Esophagus squamous epithelium (tissue), 4 donors: ENCODE results near the gene RSAD2.

Source experiments
- POLR2A ChIP-seq, 4 donors: fragments of 450-650 bp; IDR thresholded peaks; one replicate each; pipeline ENCODE4 v1.6.1; 2017; ENCODE audit warnings: antibody characterized with exemption in 4 of 4, mild to moderate bottlenecking in 4 of 4, moderate library complexity in 3 of 4
- TF ChIP-seq, protein P1 (sequence below), 6 experiments: fragments of 450-650 bp in 4 of 6; fragments of 200-600 bp in 2 of 6; sonication (generic) in 2 of 6; IDR thresholded peaks; one replicate each; pipeline ENCODE4 v1.5.1; 2016 to 2019; ENCODE audit warnings: antibody characterized with exemption in 6 of 6, mild to moderate bottlenecking in 4 of 6, moderate library complexity in 4 of 6

DNA sequence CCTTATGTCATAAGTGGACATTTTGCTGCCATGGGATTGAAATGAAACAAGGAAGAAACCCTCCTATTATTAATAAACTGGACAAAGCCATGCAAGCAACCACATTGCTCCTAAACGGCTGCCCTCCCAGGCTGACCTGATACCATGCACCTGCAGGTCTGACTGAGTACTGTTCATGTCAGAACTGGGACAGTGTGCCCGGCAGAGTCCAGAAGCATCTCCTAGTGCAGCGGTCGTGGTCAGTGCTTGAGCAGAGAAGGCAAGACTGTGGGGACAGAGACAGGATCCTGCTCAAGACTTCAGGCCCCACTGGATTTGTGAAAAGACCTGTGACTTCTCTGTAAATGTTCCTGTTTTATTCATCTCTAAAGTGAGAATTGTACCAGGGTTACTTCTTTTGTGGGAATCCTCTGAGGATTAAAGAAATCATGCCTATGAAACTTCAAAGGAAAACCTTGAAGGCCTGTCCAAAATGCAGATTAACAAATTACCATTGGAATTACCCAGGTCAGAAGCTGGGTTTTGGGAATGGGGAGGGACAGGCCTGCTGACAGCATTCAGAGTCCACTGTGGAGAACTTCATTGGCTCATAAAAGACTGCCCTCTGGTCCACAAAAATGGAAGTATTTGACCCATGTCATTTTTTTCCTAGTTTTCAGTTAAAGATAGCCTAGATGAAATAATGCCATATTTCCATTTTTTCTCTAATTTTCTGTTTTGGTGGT is 53.5 kb downstream of the RSAD2 start:
- TF ChIP-seq POLR2A (IDR thresholded peaks at IDR 0.05), result no peak
- TF ChIP-seq, protein P1, sequence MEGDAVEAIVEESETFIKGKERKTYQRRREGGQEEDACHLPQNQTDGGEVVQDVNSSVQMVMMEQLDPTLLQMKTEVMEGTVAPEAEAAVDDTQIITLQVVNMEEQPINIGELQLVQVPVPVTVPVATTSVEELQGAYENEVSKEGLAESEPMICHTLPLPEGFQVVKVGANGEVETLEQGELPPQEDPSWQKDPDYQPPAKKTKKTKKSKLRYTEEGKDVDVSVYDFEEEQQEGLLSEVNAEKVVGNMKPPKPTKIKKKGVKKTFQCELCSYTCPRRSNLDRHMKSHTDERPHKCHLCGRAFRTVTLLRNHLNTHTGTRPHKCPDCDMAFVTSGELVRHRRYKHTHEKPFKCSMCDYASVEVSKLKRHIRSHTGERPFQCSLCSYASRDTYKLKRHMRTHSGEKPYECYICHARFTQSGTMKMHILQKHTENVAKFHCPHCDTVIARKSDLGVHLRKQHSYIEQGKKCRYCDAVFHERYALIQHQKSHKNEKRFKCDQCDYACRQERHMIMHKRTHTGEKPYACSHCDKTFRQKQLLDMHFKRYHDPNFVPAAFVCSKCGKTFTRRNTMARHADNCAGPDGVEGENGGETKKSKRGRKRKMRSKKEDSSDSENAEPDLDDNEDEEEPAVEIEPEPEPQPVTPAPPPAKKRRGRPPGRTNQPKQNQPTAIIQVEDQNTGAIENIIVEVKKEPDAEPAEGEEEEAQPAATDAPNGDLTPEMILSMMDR (IDR thresholded peaks at IDR 0.05), result no peak
